ENCODE measurements around the gene OR10A6.

OR10A6 gene

GRCh38 chr11:7931168-7931567 lies at the start of gene OR10A6:
Gene OR10A6, minus strand, starts transcription at chr11:7931268. Its CDS starts 2,606 bp downstream, at chr11:7928662.
- no peak for DNase-seq

GRCh38 chr11:7977232-7977917 lies 46.3 kb upstream of the OR10A6 start:
- no peak for DNase-seq

GRCh38 chr11:7974668-7975067 lies 43.6 kb upstream of the OR10A6 start:
- no peak for DNase-seq

- no peak for DNase-seq
These were observed 41.9 kb upstream of the OR10A6 start for GRCh38 chr11:7973011-7973410.

GRCh38 chr11:7971846-7972245 lies 40.8 kb upstream of the OR10A6 start:
- DNase-seq: no peak

- no peak for DNase-seq
These were observed 38.9 kb upstream of the OR10A6 start for GRCh38 chr11:7969756-7970646.

- no peak for DNase-seq
These were observed 37.6 kb upstream of the OR10A6 start for GRCh38 chr11:7968686-7969085.

GRCh38 chr11:7967826-7968225 lies 36.8 kb upstream of the OR10A6 start:
- no peak for DNase-seq

GRCh38 chr11:7967097-7967496 lies 36.0 kb upstream of the OR10A6 start:
- no peak for DNase-seq

- DNase-seq: no peak
These were observed 34.3 kb upstream of the OR10A6 start, which contains the start of gene NLRP10 for GRCh38 chr11:7965386-7965785. Gene NLRP10, minus strand, starts transcription at chr11:7965447. Its CDS starts 1,952 bp downstream, at chr11:7963495.

GRCh38 chr11:7964873-7965272 lies 33.8 kb upstream of the OR10A6 start:
- DNase-seq: no peak

- DNase-seq: no peak
These were observed 33.2 kb upstream of the OR10A6 start for GRCh38 chr11:7964261-7964660.

GRCh38 chr11:7955191-7955590 lies 24.1 kb upstream of the OR10A6 start:
- no peak for DNase-seq

- no peak for DNase-seq
These were observed 18.9 kb upstream of the OR10A6 start for GRCh38 chr11:7949934-7950333.

- DNase-seq: no peak
These were observed 13.1 kb upstream of the OR10A6 start for GRCh38 chr11:7944123-7944522.

GRCh38 chr11:7941608-7942007 lies 10.5 kb upstream of the OR10A6 start, which contains the start of gene OR10A3:
Gene OR10A3, minus strand, starts transcription at chr11:7941708. Its CDS starts 2,188 bp downstream, at chr11:7939520.
- DNase-seq: no peak

GRCh38 chr11:7941146-7941545 lies 10.1 kb upstream of the OR10A6 start:
- no peak for DNase-seq

GRCh38 chr11:7936615-7937014 lies 5.5 kb upstream of the OR10A6 start:
- DNase-seq: no peak

- no peak for DNase-seq
These were observed 3.4 kb downstream of the OR10A6 start for GRCh38 chr11:7927635-7928034.

GRCh38 chr11:7924536-7924935 lies 6.5 kb downstream of the OR10A6 start:
- DNase-seq: no peak

GRCh38 chr11:7918141-7918540 lies 12.9 kb downstream of the OR10A6 start:
- DNase-seq: no peak

GRCh38 chr11:7911011-7911410 lies 20.1 kb downstream of the OR10A6 start:
- no peak for DNase-seq

- no peak for DNase-seq
These were observed 20.7 kb downstream of the OR10A6 start for GRCh38 chr11:7910286-7910788.

All from SIG-M5 (cell line).